ENCODE results near the gene ZP4. TPM values are rescaled to one million over a fixed set of nuclear protein-coding genes. Genes with fewer than 3 reads are reported as not detected.

Gene ZP4
- total and polyA plus RNA-seq, 2 of the 13 experiments (the other 11 are each of a cell fraction or from before 2014, with no cell fraction given) = not detected

DNA sequence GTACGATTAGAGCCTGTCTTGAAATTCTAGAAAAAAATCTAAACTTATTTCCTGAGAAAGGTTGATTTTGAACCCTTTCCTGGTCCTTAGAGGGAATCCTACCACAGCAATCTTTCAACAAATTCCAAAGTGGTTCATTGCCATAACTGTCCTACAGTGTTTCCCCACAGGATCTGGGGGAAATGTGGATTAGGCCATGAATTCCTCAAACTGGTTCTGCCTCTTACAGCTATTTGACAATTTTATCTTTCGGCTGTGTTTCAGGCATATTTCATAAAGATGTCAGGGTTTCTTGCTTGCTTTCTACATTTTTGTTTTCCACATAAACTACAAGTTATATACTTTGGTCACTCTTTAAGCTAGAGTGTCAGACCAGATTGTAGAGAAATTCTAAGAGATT lies 544 bp upstream of the ZP4 start (continued):
- TF ChIP-seq NFE2L1 (CRISPR knock-in tag; IDR thresholded peaks at IDR 0.05; ENCODE audit: borderline replicate concordance) (no peak), KDM5B (CRISPR knock-in tag; IDR thresholded peaks at IDR 0.05; ENCODE audit: borderline replicate concordance) (no peak), ZNF296 (CRISPR knock-in tag; conservative IDR thresholded peaks at IDR 0.05) (no peak), IKZF1 (IDR thresholded peaks at IDR 0.05) (no peak)

GRCh38 chr1:237890416-237890815 lies 306 bp downstream of the ZP4 start:
- TF ChIP-seq HCFC1 (IDR thresholded peaks at IDR 0.05; ENCODE audit: low read depth, low read length) = no peak
- TF ChIP-seq, protein P1, sequence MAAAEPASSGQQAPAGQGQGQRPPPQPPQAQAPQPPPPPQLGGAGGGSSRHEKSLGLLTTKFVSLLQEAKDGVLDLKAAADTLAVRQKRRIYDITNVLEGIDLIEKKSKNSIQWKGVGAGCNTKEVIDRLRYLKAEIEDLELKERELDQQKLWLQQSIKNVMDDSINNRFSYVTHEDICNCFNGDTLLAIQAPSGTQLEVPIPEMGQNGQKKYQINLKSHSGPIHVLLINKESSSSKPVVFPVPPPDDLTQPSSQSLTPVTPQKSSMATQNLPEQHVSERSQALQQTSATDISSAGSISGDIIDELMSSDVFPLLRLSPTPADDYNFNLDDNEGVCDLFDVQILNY (CRISPR knock-in tag; conservative IDR thresholded peaks at IDR 0.05) = no peak
- no peak for TF ChIP-seq ATAD3A (CRISPR knock-in tag; IDR thresholded peaks at IDR 0.05)
- no peak for TF ChIP-seq CEBPZ (IDR thresholded peaks at IDR 0.05; ENCODE audit: low read length)
- no peak for TF ChIP-seq KDM4B (CRISPR knock-in tag; IDR thresholded peaks at IDR 0.05)
- TF ChIP-seq HIC2 (CRISPR knock-in tag; IDR thresholded peaks at IDR 0.05; ENCODE audit: low read depth) = no peak
- TF ChIP-seq, protein P2, sequence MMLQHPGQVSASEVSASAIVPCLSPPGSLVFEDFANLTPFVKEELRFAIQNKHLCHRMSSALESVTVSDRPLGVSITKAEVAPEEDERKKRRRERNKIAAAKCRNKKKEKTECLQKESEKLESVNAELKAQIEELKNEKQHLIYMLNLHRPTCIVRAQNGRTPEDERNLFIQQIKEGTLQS (CRISPR knock-in tag; IDR thresholded peaks at IDR 0.05) = no peak
- TF ChIP-seq, protein P3, sequence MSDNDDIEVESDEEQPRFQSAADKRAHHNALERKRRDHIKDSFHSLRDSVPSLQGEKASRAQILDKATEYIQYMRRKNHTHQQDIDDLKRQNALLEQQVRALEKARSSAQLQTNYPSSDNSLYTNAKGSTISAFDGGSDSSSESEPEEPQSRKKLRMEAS (IDR thresholded peaks at IDR 0.05) = no peak
- no peak for TF ChIP-seq NR0B2 (CRISPR knock-in tag; IDR thresholded peaks at IDR 0.05)
- TF ChIP-seq MXD1 (CRISPR knock-in tag; IDR thresholded peaks at IDR 0.05) = no peak
- no peak for TF ChIP-seq KDM6A (CRISPR knock-in tag; IDR thresholded peaks at IDR 0.05; ENCODE audit: low read depth)
- TF ChIP-seq MEF2D (CRISPR knock-in tag; IDR thresholded peaks at IDR 0.05) = no peak
- TF ChIP-seq ZFP1 (CRISPR knock-in tag; IDR thresholded peaks at IDR 0.05) = no peak
- TF ChIP-seq SIN3B (IDR thresholded peaks at IDR 0.05; ENCODE audit: low read length) = no peak
- no peak for TF ChIP-seq ZNF451 (CRISPR knock-in tag; IDR thresholded peaks at IDR 0.05)
- FAIRE-seq (no peak), ATAC-seq (no peak), DNase-seq (ENCODE audit: low spot score) (no peak)
- no peaks in the 10 kb centered on the region for H3K36me3 ChIP-seq (replicated peaks in 1 of 2; ENCODE audit: control insufficient read depth in 1 of 2, insufficient read depth in 2 of 2, low read length in 2 of 2)
- no peak overlapping the region for H3K4me3 ChIP-seq (replicated peaks in 1 of 3; ENCODE audit: insufficient read depth in 1 of 3, low read depth in 2 of 3, low read length in 3 of 3)
- H4K20me1 ChIP-seq (ENCODE audit: insufficient read depth, low read length) = no peaks in the 10 kb centered on the region
- WGBS (ENCODE audit: low lambda C conversion rate) = 0% methylated on average over 3 of the region's 7 CpGs
- no peaks in the 10 kb centered on the region for H3K79me2 ChIP-seq (ENCODE audit: insufficient read depth, low read length)
- H3K27me3 ChIP-seq (ENCODE audit: control insufficient read depth in 1 of 2, insufficient read depth in 2 of 2, low read length in 2 of 2) = no peaks in the 10 kb centered on the region
- POLR2A ChIA-PET = no interaction called here
- in situ Hi-C loops (cut with HindIII; ENCODE audit: extremely low pct_ligation_motif_present, low pct_unique_long_range_greater_than_20kb) = no loop called here
- H3K4me1 ChIP-seq (ENCODE audit: insufficient read depth, low read length) = no peaks in the 10 kb centered on the region
- BruUV-seq (replicated peaks) = no TSS peak
- H3K27ac ChIP-seq (ENCODE audit: extremely low read length, insufficient read depth, low read length) = no peak overlapping the region
- intact Hi-C loops (cut with micrococcal nuclease; ENCODE audit: unreplicated experiment) = no loop called here
- no peak overlapping the region for H3K4me2 ChIP-seq (ENCODE audit: low read depth, low read length)
- peaks cover 45% of the 10 kb centered on the region for H3K9me3 ChIP-seq (ENCODE audit: low read length)
- H2AFZ ChIP-seq (ENCODE audit: low read length) = no peak overlapping the region
- CTCF ChIA-PET (ENCODE audit: low intra/inter-chr PET ratio, low total read pairs) = no interaction called here
- H3K9ac ChIP-seq (ENCODE audit: insufficient read depth, low read depth, low read length) = no peak overlapping the region

Data from HepG2 (cell line).